ENCODE data around the gene NHSL2.

The NHSL2 gene

GRCh38 chrX:72031634-72032033 is 121.0 kb downstream of the NHSL2 start:
- H3K9me3 Mint-ChIP-seq: peaks cover 12% of the 10 kb centered on the region
- no peak overlapping the region for H3K27ac Mint-ChIP-seq
- H3K27me3 Mint-ChIP-seq (ENCODE audit: low read depth): no peaks in the 10 kb centered on the region
- TF ChIP-seq, protein P1, sequence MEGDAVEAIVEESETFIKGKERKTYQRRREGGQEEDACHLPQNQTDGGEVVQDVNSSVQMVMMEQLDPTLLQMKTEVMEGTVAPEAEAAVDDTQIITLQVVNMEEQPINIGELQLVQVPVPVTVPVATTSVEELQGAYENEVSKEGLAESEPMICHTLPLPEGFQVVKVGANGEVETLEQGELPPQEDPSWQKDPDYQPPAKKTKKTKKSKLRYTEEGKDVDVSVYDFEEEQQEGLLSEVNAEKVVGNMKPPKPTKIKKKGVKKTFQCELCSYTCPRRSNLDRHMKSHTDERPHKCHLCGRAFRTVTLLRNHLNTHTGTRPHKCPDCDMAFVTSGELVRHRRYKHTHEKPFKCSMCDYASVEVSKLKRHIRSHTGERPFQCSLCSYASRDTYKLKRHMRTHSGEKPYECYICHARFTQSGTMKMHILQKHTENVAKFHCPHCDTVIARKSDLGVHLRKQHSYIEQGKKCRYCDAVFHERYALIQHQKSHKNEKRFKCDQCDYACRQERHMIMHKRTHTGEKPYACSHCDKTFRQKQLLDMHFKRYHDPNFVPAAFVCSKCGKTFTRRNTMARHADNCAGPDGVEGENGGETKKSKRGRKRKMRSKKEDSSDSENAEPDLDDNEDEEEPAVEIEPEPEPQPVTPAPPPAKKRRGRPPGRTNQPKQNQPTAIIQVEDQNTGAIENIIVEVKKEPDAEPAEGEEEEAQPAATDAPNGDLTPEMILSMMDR (IDR thresholded peaks at IDR 0.05; ENCODE audit: unreplicated experiment in 3 of 3): no peak
- H3K4me3 Mint-ChIP-seq: no peak overlapping the region
- peaks cover 6% of the 10 kb centered on the region for H3K36me3 Mint-ChIP-seq (ENCODE audit: low read depth)
- peaks cover 41% of the 10 kb centered on the region for H3K4me1 Mint-ChIP-seq

DNA sequence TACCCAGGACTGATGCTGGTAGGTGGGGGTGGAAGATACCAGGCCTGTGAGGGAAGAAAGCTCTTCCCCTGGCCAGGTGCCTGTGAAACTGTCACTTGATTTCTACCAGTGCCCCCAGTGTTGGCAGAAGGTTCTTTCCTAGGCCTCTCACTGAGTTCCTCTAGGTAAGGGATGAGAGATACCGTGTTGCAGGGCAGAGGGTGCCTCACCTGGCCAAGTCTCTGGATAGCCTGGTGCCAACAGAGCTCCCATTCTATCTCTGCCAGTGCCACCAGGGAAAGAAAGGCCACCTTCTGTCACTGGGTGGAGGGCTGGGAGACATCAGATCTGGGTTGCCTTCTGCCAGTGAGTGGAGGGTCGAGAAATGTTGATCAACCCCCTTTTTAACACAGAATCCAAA is 127.0 kb downstream of the NHSL2 start:
- Mint-ChIP-seq H3K4me3 (no peak overlapping the region), H3K4me1 (peaks cover 30% of the 10 kb centered on the region), H3K9me3 (peaks cover 25% of the 10 kb centered on the region), H3K27me3 (ENCODE audit: low read depth) (no peaks in the 10 kb centered on the region), H3K36me3 (ENCODE audit: low read depth) (peaks cover 6% of the 10 kb centered on the region), H3K27ac (no peak overlapping the region)
- TF ChIP-seq, protein P1 (IDR thresholded peaks at IDR 0.05; ENCODE audit: unreplicated experiment in 3 of 3): no peak

- Mint-ChIP-seq H3K4me3 (no peak overlapping the region), H3K27me3 (ENCODE audit: low read depth) (no peaks in the 10 kb centered on the region), H3K4me1 (peaks cover 34% of the 10 kb centered on the region), H3K9me3 (peaks cover 25% of the 10 kb centered on the region), H3K27ac (no peak overlapping the region), H3K36me3 (ENCODE audit: low read depth) (peaks cover 6% of the 10 kb centered on the region)
- TF ChIP-seq, protein P1 (IDR thresholded peaks at IDR 0.05; ENCODE audit: unreplicated experiment in 3 of 3): no peak
These were observed 127.4 kb downstream of the NHSL2 start for GRCh38 chrX:72038016-72038415.

DNA sequence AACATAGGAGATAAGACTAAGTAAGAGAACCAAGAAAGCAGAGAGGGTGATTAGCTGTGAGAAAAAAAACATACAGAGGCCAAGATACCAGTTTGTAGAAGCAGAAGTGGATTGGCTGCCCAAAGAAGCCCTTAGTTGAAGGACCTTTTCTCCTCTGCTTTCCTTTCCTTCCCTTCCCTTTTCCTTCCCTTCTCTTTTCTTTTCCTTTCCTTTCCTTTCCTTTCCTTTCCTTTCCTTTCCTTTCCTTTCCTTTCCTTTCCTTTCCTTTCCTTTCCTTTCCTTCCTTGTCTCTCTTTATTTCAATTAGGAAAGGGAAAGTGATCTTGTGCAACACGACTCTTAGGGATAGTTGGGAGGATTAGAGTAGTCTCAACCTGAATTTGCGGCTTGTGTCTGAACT is 128.2 kb downstream of the NHSL2 start:
- Mint-ChIP-seq H3K4me3 (no peak overlapping the region), H3K27ac (no peak overlapping the region), H3K4me1 (peaks cover 42% of the 10 kb centered on the region), H3K36me3 (ENCODE audit: low read depth) (peaks cover 6% of the 10 kb centered on the region), H3K27me3 (ENCODE audit: low read depth) (no peaks in the 10 kb centered on the region), H3K9me3 (peaks cover 23% of the 10 kb centered on the region)
- TF ChIP-seq, protein P1 (IDR thresholded peaks at IDR 0.05; ENCODE audit: unreplicated experiment in 3 of 3): no peak

GRCh38 chrX:72040506-72040905 is 129.9 kb downstream of the NHSL2 start:
- Mint-ChIP-seq H3K27me3 (ENCODE audit: low read depth) (no peaks in the 10 kb centered on the region), H3K4me1 (peaks cover 49% of the 10 kb centered on the region), H3K9me3 (peaks cover 18% of the 10 kb centered on the region), H3K4me3 (peak overlapping the region in 1 of 3 experiments; percentile 19), H3K27ac (peak overlapping the region; percentile 93 to 96 (median 94)), H3K36me3 (ENCODE audit: low read depth) (peaks cover 6% of the 10 kb centered on the region)
- TF ChIP-seq, protein P1 (IDR thresholded peaks at IDR 0.05; ENCODE audit: unreplicated experiment in 3 of 3): no peak

DNA sequence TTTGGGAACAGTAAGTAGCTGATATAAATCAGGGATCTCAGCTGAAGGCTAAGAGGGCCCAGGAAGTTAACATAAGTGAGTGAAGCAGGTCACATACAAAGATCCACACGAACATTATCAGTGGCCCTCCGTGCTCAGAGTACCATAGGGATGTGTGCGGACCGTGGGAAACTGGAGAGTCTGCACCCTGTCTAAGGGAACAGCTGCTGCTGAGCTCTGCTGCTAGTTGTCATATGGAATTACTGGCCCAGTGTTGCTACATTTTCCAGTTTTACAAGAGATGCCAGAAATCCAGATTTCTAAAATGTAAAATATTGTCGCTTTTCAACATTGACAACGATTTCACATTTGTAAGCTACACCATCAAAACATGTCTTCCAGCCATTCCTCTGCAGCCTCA is 130.5 kb downstream of the NHSL2 start:
- TF ChIP-seq, protein P1 (IDR thresholded peaks at IDR 0.05; ENCODE audit: unreplicated experiment in 3 of 3): no peak
- peaks cover 16% of the 10 kb centered on the region for H3K9me3 Mint-ChIP-seq
- H3K36me3 Mint-ChIP-seq (ENCODE audit: low read depth): peaks cover 6% of the 10 kb centered on the region
- H3K4me3 Mint-ChIP-seq: peak overlapping the region in 1 of 3 experiments; percentile 19
- H3K27ac Mint-ChIP-seq: peak overlapping the region; percentile 93 to 96 (median 94)
- no peaks in the 10 kb centered on the region for H3K27me3 Mint-ChIP-seq (ENCODE audit: low read depth)
- peaks cover 56% of the 10 kb centered on the region for H3K4me1 Mint-ChIP-seq

Measured in nephron (organoid).